ENCODE measurements around the gene SEC23A.
A peak's percentile ranks its signal among the peaks of the same experiment; 100 is the strongest.
"Not testable (repeated sequence)": the region's sequence is repeated elsewhere in the genome, so short reads cannot be mapped to it uniquely, and the experiment has no call there.

SEC23A gene

DNA sequence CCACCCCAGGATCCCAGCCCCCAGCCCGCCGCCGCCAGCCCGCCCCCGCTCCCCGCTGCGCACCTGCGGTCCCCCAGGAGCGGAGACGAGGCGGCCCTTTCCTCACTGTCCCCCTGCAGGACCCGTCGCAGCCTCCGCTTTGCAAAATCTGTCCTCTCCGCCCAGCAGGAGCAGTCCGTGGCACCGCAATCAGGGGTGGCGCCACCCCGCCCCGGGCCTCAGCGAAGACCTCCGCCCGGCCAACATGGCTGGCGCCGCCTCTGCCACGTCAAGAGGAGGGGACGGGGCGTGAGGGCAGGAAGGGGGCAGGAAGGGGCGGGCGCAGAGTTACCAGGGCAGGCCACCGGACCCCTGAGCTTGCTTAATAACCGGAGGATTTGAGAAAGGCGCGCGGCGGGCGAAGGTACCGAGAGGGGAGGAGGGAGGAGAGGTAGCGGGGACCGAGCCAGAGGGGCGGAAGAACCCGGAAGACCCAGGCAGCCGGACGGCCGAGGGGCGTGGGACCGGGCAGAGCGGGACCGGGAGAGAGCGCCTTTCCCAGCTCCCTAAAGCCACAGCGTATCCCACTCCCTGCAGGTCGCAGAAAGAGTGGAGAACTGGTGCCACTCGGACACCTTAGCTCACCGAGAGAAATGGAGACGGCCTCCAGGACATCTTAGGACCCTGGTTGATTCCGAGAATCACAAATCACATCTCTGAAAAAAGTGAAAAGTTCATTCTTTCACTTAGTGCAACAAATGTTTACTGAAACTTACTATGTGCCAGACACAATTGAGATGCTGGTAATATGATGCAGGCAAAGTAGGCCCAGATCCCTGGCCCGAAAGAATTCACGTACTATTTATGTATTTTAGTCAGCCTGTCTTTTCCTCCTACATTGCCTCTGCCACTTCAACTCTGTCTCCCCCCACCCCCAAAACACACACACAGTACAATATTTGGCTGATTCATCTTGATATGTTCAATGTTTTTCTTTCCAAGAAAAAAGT lies at the start of gene SEC23A:
TSS of gene SEC23A (minus strand) at position 267 of the 989 bp plus-strand sequence. CDS start 7,117 bp downstream, outside the sequence.
- DNase-seq (ENCODE audit: low spot score), result peak; percentile 92

DNA sequence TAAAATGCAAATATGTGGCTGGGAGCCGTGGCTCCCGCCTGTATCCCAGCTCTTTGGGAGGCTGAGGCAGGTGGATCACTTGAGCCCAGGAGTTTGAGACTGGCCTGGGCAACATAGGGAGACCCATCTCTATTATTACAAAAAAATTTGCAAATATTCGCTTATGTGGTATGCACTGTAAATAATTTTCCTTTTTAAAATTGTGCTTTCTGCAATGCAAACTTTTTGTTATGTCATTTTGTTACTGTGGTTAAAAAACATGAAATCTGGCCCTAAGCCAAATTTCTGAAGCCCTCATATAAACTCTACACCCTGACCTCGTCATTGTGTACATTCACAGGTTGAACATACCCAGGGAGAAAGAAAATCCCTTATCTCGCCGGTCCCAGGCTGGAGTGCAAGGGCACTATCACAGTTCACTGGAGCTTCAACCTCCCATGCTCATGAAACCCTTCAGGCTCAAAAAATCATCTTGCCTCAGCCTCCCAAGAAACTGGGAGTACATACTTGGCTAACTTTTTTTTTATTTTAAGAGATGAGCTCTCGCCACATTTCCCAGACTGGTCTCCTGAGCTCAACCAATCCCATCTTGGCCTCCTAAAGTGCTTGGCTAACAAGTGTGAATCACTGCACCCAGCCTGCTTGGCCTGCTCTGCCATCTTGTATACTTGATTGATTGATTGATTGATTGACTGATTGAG lies 42.4 kb upstream of the SEC23A start:
- TF ChIP-seq, protein P1, sequence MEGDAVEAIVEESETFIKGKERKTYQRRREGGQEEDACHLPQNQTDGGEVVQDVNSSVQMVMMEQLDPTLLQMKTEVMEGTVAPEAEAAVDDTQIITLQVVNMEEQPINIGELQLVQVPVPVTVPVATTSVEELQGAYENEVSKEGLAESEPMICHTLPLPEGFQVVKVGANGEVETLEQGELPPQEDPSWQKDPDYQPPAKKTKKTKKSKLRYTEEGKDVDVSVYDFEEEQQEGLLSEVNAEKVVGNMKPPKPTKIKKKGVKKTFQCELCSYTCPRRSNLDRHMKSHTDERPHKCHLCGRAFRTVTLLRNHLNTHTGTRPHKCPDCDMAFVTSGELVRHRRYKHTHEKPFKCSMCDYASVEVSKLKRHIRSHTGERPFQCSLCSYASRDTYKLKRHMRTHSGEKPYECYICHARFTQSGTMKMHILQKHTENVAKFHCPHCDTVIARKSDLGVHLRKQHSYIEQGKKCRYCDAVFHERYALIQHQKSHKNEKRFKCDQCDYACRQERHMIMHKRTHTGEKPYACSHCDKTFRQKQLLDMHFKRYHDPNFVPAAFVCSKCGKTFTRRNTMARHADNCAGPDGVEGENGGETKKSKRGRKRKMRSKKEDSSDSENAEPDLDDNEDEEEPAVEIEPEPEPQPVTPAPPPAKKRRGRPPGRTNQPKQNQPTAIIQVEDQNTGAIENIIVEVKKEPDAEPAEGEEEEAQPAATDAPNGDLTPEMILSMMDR (IDR thresholded peaks at IDR 0.05; ENCODE audit: extremely low read depth, missing control alignments), result no peak
- DNase-seq (ENCODE audit: low spot score), result no peak

More for the DNA sequence above, at the start of gene SEC23A:
- TF ChIP-seq, protein P1 (IDR thresholded peaks at IDR 0.05; ENCODE audit: extremely low read depth, missing control alignments), result no peak

DNA sequence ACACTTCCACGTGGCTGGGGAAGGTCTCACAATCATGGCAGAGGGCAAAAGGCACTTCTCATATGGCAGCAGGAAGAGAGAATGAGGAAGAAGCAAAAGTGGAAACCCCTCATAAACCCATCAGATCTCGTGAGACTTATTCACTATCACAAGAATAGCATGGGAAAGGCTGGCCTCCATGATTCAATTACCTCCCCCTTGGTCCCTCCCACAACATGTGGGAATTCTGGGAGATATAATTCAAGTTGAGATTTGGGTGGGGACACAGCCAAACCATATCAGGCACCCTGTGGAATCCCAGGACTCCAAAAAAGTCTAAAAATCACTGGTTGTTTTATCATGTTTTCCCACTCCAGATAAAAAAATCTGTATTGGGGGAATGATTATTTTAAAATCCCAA lies 40.2 kb upstream of the SEC23A start:
- not testable (repeated sequence) for DNase-seq (ENCODE audit: low spot score)

DNA sequence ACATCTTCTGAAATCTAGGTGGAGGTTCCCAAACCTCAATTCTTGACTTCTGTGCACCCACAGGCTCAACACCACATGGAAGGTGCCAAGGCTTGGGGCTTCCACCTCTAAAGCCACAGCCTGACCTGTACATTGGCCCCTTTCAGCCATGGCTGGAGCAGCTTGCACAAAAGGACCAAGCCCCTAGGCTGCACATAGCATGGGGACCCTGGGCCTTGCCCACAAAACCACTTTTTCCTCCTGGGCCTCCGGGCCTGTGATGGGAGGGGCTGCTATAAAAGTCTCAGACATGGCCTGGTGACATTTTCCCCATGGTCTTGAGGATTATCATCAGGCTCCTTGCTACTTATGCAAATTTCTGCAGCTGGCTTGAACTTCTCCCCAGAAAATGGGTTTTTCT lies 38.6 kb upstream of the SEC23A start:
- DNase-seq (ENCODE audit: low spot score), result not testable (repeated sequence)

DNA sequence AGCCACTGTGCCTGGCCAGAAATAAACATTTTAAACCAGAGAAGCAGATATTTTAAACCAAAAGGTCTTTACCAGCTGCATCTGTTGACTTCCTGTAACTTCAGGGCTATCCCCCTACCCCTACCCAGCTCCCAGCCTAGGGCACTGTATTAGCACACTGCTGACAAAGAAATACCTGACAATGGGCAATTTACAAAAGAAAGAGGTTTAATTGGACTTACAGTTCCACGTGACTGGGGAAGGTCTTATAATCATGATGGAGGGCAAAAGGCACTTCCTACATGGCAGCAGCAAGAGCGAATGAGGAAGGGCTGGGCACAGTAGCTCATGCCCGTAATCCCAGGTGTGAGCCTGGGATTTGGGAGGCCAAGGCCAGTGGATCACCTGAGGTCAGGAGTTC lies 37.1 kb upstream of the SEC23A start:
- TF ChIP-seq, protein P1 (IDR thresholded peaks at IDR 0.05; ENCODE audit: extremely low read depth, missing control alignments), result no peak
- DNase-seq (ENCODE audit: low spot score), result no peak

DNA sequence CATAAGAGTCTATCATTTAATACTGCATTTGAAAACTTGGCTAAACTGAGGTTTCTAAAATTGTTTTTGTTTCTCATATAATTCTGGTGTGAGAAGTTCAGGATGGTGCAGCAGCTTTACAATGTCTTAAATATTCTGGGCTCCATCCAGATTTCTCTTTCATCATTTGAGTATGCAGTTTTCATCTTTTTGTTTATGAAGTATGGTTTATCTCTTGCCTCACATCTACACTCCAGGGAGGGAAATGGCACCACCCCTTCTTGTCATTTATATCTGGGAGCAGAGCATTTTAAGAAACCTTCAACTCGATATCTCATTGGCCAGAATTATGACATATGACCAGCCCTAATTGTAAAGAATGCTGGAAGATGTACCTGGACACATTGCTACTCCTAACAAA lies 35.4 kb upstream of the SEC23A start:
- TF ChIP-seq, protein P1 (IDR thresholded peaks at IDR 0.05; ENCODE audit: extremely low read depth, missing control alignments), result no peak

DNA sequence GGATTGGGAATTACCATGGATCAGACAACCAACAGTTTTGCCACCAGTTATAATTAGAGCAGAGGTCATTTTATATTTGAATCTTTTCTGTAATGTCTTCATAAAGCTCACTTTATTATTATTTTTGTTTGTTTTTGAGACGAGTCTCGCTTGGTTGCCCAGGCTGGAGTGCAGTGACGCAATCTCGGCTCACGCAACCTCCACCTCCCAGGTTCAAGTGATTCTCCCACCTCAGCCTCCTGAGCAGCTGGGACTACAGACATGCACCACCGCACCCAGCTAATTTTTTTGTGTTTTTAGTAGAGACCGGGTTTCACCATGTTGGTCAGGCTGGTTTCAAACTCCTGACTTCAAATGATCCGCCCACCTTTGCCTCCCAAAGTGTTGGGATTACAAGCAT lies 34.8 kb upstream of the SEC23A start:
- DNase-seq (ENCODE audit: low spot score), result not testable (repeated sequence)

More for the DNA sequence above, 35.4 kb upstream of the SEC23A start:
- no peak for DNase-seq (ENCODE audit: low spot score)

DNA sequence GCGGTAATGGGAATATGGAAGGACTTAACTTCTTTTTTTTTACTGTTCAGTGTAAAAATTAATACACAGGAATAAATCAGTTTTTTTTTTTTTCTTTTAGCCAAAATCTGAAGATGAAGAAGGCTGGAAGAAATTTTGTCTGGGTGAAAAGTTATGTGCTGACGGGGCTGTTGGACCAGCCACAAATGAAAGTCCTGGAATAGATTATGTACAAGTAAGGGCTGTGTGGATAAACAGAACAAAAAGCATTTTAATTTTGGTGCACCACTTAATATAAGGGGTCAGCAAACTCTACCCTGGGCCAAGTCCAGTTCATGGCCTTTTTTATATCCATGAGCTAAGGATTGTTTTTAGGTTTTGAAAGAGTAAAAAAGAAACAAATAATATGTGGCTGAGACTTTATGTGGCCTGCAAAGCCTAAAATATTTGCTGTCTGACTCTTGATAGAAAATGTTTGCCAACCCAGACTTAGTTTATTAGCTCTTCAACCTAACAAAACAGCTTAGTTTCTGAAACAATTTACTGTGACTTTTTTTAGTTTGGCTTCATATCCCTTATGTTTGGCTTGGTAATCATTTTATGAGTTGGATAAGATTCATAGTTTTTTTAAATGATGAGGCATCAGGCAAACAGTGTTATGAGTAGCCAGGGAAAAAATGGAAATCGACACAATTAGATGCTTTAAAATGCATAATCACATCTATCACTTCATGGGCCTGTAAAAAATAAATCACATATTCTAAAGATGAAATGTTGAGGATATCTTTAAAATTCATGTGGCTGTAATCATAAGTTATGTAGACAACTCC lies 19.5 kb upstream of the SEC23A start:
- no peak for DNase-seq (ENCODE audit: low spot score)
- TF ChIP-seq, protein P1 (IDR thresholded peaks at IDR 0.05; ENCODE audit: extremely low read depth, missing control alignments), result no peak
